ENCODE measurements around the gene ZNF775.

DNA sequence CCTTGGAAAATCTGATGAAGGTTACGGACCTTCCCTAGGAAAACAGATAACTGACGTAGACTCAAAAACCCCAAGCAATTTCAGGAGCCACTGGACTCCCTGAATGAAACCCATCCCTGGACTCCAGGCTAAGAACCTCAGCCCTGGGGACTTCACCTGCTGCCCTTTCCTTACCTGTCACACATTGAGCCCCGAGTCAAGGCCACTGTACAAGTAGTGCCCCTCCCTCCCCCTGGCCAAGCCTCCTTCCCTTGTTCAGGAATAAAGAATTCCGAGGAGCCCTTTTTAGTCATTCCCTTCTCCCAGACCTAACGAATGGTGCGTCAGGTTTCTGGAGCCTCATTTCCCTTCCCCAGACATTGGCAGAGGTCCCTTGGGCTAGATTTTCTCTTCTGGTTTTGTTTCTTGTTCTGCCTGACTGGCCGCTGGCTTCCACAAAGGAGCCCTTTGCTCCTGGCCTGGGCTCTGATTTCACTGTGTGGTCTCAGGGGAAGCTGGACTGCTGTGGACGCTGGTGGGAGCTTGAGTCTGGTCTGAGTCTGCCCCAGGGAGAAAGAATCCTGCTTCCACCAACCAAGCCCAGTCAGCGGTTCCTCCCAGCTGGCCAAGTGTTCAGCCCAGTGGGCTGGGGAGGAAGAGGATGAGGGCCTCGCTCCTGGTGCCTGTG is 31.7 kb downstream of the ZNF775 start:
- TF ChIP-seq POLR2AphosphoS5 (IDR thresholded peaks at IDR 0.05; ENCODE audit: low read depth, low read length): no peak
- no peak for TF ChIP-seq TAF1 (IDR thresholded peaks at IDR 0.05; ENCODE audit: borderline replicate concordance, low read depth, low read length)

Measured in GM12892 (cell line).